Measurements from ENCODE around the gene RAPGEF1.

GRCh38 chr9:131674425-131675421 lies 65.2 kb downstream of the RAPGEF1 start:
- TF ChIP-seq POLR2AphosphoS5 (IDR thresholded peaks at IDR 0.05) (no peak), CTCF (IDR thresholded peaks at IDR 0.05) (no peak), EP300 (IDR thresholded peaks at IDR 0.05) (no peak)

Data from sigmoid colon (tissue), 4 donors.